ENCODE results near the gene SNAPC3. TPM values are rescaled to one million over a fixed set of nuclear protein-coding genes. Genes with fewer than 3 reads are reported as not detected.
"Not testable (repeated sequence)": the region's sequence is repeated elsewhere in the genome, so short reads cannot be mapped to it uniquely, and the experiment has no call there.

Gene SNAPC3
- total RNA-seq, 1 experiment from 2014 or later: 24.5 TPM

GRCh38 chr9:15423231-15423985, 732 bp downstream of the SNAPC3 start:
- DNase-seq (ENCODE audit: low read depth): no peak

GRCh38 chr9:15426019-15426418, 3.3 kb downstream of the SNAPC3 start:
- DNase-seq (ENCODE audit: low read depth): no peak

GRCh38 chr9:15427702-15428101, 5.0 kb downstream of the SNAPC3 start:
- not testable (repeated sequence) for DNase-seq (ENCODE audit: low read depth)

GRCh38 chr9:15430920-15431844, 8.5 kb downstream of the SNAPC3 start:
- no peak for DNase-seq (ENCODE audit: low read depth)

GRCh38 chr9:15433191-15433590, 10.5 kb downstream of the SNAPC3 start:
- DNase-seq (ENCODE audit: low read depth): no peak

- DNase-seq (ENCODE audit: low read depth): no peak
Observed at GRCh38 chr9:15433661-15434060, 11.0 kb downstream of the SNAPC3 start.

- no peak for DNase-seq (ENCODE audit: low read depth)
Observed at GRCh38 chr9:15438891-15439290, 16.2 kb downstream of the SNAPC3 start.

- not testable (repeated sequence) for DNase-seq (ENCODE audit: low read depth)
Observed at GRCh38 chr9:15441841-15442240, 19.2 kb downstream of the SNAPC3 start.

- not testable (repeated sequence) for DNase-seq (ENCODE audit: low read depth)
Observed at GRCh38 chr9:15442264-15442663, 19.6 kb downstream of the SNAPC3 start.

- no peak for DNase-seq (ENCODE audit: low read depth)
Observed at GRCh38 chr9:15444141-15444540, 21.5 kb downstream of the SNAPC3 start.

- DNase-seq (ENCODE audit: low read depth): no peak
Observed at GRCh38 chr9:15453956-15454355, 31.3 kb downstream of the SNAPC3 start.

GRCh38 chr9:15461056-15461455, 38.4 kb downstream of the SNAPC3 start:
- no peak for DNase-seq (ENCODE audit: low read depth)

GRCh38 chr9:15461601-15462000, 38.9 kb downstream of the SNAPC3 start:
- no peak for DNase-seq (ENCODE audit: low read depth)

GRCh38 chr9:15468145-15468544, 45.5 kb downstream of the SNAPC3 start:
- no peak for DNase-seq (ENCODE audit: low read depth)

- no peak for DNase-seq (ENCODE audit: low read depth)
Observed at GRCh38 chr9:15469406-15469805, 46.7 kb downstream of the SNAPC3 start.

- DNase-seq (ENCODE audit: low read depth): no peak
Observed at GRCh38 chr9:15469862-15470261, 47.2 kb downstream of the SNAPC3 start.

GRCh38 chr9:15475923-15476536, 53.4 kb downstream of the SNAPC3 start:
- DNase-seq (ENCODE audit: low read depth): no peak

- no peak for DNase-seq (ENCODE audit: low read depth)
Observed at GRCh38 chr9:15480028-15480427, 57.4 kb downstream of the SNAPC3 start.

- DNase-seq (ENCODE audit: low read depth): peak; percentile 3
Observed at GRCh38 chr9:15482146-15482545, 59.5 kb downstream of the SNAPC3 start.

- DNase-seq (ENCODE audit: low read depth): no peak
Observed at GRCh38 chr9:15484802-15485201, 62.1 kb downstream of the SNAPC3 start.

GRCh38 chr9:15485836-15486666, 63.4 kb downstream of the SNAPC3 start:
- peak; percentile 11 for DNase-seq (ENCODE audit: low read depth)

Measured in RPMI7951 (cell line).